ENCODE data around the gene C10orf120. TPM values are rescaled to one million over a fixed set of nuclear protein-coding genes. Genes with fewer than 3 reads are reported as not detected.

C10orf120 gene
- not detected in 2 replicates for total RNA-seq (2011; cell fraction: chromatin; rRNA removed; ENCODE audit: low replicate concordance)
- not detected in 2 replicates for total RNA-seq (2011; cell fraction: nucleolus; rRNA removed)
- not detected in 2 replicates for total RNA-seq (2011; cell fraction: nucleoplasm; rRNA removed)
- not detected in 2 replicates for total RNA-seq (2014; rRNA removed)
- total RNA-seq (2014; rRNA removed; fragmentation: Illumina TruSeq; extraction: Trizol), result not detected in 2 replicates
- total RNA-seq (2015; rRNA removed; fragmentation: Illumina TruSeq; extraction: Trizol), result not detected in 2 replicates
- not detected in 2 replicates for total RNA-seq (2021)
- polyA plus RNA-seq (2011; rRNA removed), result not detected in 2 replicates
- polyA plus RNA-seq (2011; cell fraction: cytosol; rRNA removed), result not detected in 2 replicates
- polyA plus RNA-seq (2011; cell fraction: nucleus; rRNA removed), result not detected in 2 replicates
- not detected in 2 replicates for polyA plus RNA-seq (2012)
- polyA plus RNA-seq (2014; fragmentation: Illumina TruSeq; extraction: Trizol), result not detected in 2 replicates
- not detected for polyA plus RNA-seq (2014; fragmentation: Nextera tagmentation; extraction: Ambion mirVana)
- polyA plus RNA-seq (2014; rRNA removed), result not detected in 2 replicates
- not detected in 2 replicates for polyA minus RNA-seq (2011; rRNA and poly(A)+ RNA removed)
- not detected in 2 replicates for polyA minus RNA-seq (2011; cell fraction: cytosol; rRNA and poly(A)+ RNA removed)
- polyA minus RNA-seq (2011; cell fraction: nucleus; rRNA and poly(A)+ RNA removed), result not detected in 2 replicates
- not detected for Bru-seq, nascent RNA
- BruChase-seq, experiment 1, labeled RNA remaining after a 2-hour chase, result not detected
- not detected for BruChase-seq, experiment 2, labeled RNA remaining after a 6-hour chase
- long read RNA-seq, experiment 1, result 0 reads
- long read RNA-seq, experiment 2, result 0 reads
- long read RNA-seq, experiment 3, result 0 reads

DNA sequence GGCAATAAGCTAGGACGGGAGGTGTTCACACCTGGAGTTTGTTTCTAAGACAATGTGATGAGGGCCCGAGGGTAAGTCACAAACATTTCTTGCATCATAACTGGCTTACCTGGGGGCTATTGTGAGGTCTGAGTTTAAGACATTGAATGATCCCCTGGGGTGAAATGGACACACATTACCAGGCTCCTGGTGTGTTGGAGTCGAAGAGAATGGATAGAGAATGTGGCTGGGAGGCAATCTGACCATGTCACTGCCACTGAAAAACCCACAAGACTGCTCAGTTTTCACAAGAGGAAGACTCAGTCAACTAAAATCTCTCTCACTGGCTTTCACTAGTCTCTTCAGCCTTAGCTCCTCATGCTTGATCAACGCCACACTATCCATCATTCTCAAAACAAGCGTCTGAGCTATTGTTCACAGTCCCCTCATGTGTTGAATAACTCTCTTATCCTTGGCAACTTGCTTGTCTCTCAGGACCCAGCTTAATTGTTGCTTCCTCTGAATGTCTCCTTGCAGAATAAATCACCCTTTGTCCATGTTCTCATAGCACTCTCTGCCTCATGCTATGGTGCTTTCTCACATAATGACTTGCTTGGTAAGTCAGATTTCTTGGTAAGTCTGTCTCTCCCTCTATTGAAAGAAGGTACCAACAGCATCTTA, at the start of gene C10orf120:
Gene C10orf120 (minus strand): TSS at position 51 of the 660 bp plus-strand sequence. CDS start 56 bp downstream, outside the sequence.
- 0% methylated on average over 4 of the region's 5 CpGs for WGBS (ENCODE audit: insufficient coverage, low coverage, missing lambda C conversion rate)
- FAIRE-seq (no peak), ATAC-seq (no peak), DNase-seq (ENCODE audit: extremely low read depth in 1 of 4, low spot score in 3 of 4) (no peak)
- H4K20me1 ChIP-seq (replicated peaks; ENCODE audit: control insufficient read depth, insufficient read depth, low read length), result no peaks in the 10 kb centered on the region
- H3K9me1 ChIP-seq (ENCODE audit: control insufficient read depth, insufficient read depth, low read length), result no peaks in the 10 kb centered on the region
- no peak within 1 kb of the TSS for H3K4me3 ChIP-seq
- H3K79me2 ChIP-seq (ENCODE audit: control insufficient read depth, insufficient read depth, low read length), result no peaks in the 10 kb centered on the region
- BruUV-seq (replicated peaks), result no TSS peak
- CTCF ChIA-PET (ENCODE audit: low intra/inter-chr PET ratio), result interaction anchor here (0.5 kb wide), 1 partner anchor 321 kb away, joined by 3 read pairs; no protein-coding TSS in a partner anchor
- no peaks in the 10 kb centered on the region for H3K27me3 ChIP-seq (ENCODE audit: control insufficient read depth in 2 of 2, insufficient read depth in 2 of 2, low read length in 2 of 2)
- H2AFZ ChIP-seq (ENCODE audit: low read depth, low read length), result no peak within 1 kb of the TSS
- POLR2A ChIA-PET, result no interaction called here
- H3K9me3 ChIP-seq (replicated peaks; ENCODE audit: control insufficient read depth, insufficient read depth, low read depth, low read length), result no peaks in the 10 kb centered on the region
- no peak within 1 kb of the TSS for H3K27ac ChIP-seq (ENCODE audit: extremely low read depth, low read depth, low read length)
- in situ Hi-C loops (cut with MboI), result no loop called here
- intact Hi-C loops (cut with micrococcal nuclease), result no loop called here
- no peaks in the 10 kb centered on the region for H3K36me3 ChIP-seq (ENCODE audit: control insufficient read depth, insufficient read depth, low read length)
- no peaks in the 10 kb centered on the region for H3K4me1 ChIP-seq (replicated peaks in 1 of 2; ENCODE audit: control insufficient read depth in 2 of 2, insufficient read depth in 2 of 2, low read length in 2 of 2)
- no peak within 1 kb of the TSS for H3K4me2 ChIP-seq (ENCODE audit: insufficient read depth, low read length)
- H3K9ac ChIP-seq (ENCODE audit: insufficient read depth in 1 of 2, low read depth in 2 of 2, low read length in 2 of 2), result no peak within 1 kb of the TSS
- no peak for TF ChIP-seq RBM17 (IDR thresholded peaks at IDR 0.05; ENCODE audit: borderline replicate concordance, low read depth, low read length)
- no peak for TF ChIP-seq SIN3B (IDR thresholded peaks at IDR 0.05; ENCODE audit: low read depth)
- TF ChIP-seq ZBTB40 (IDR thresholded peaks at IDR 0.05), result no peak
- TF ChIP-seq ZBTB40 (CRISPR knock-in tag; IDR thresholded peaks at IDR 0.05), result no peak
- no peak for TF ChIP-seq MCM3 (IDR thresholded peaks at IDR 0.05)
- no peak for TF ChIP-seq SOX6 (IDR thresholded peaks at IDR 0.05)
- no peak for TF ChIP-seq ZNF740 (CRISPR knock-in tag; IDR thresholded peaks at IDR 0.05)
- TF ChIP-seq ZNF740 (tag; IDR thresholded peaks at IDR 0.05), result no peak
